HepG2 (cell line): Measurements from ENCODE around the gene ANKIB1. TPM values are rescaled to one million over a fixed set of nuclear protein-coding genes. Genes with fewer than 3 reads are reported as not detected.

Experiments used
- ATM ChIP-seq: fragments of 450-650 bp; IDR thresholded peaks from 2 replicates; pipeline ENCODE4 v1.7.1; 2017; ENCODE audit warnings: mild to moderate bottlenecking, borderline replicate concordance
- ATRX ChIP-seq: sonication (generic); formaldehyde crosslinking; IDR thresholded peaks from 2 replicates; pipeline ENCODE4 v1.4.0; 2020; ENCODE audit warnings: missing genetic modification reagents, borderline replicate concordance
- CHD4 ChIP-seq: fragments of 200-600 bp; sonication (generic); IDR thresholded peaks from 2 replicates; pipeline ENCODE4 v1.7.0; 2017; ENCODE audit warnings: mild to moderate bottlenecking, low read length, borderline replicate concordance
- DR1 ChIP-seq: sonication (generic); formaldehyde crosslinking; IDR thresholded peaks from 2 replicates; pipeline ENCODE4 v1.8.0; 2021; ENCODE audit warnings: mild to moderate bottlenecking, missing genetic modification reagents, inconsistent platforms
- DZIP1 ChIP-seq: sonication (generic); formaldehyde crosslinking; IDR thresholded peaks from 2 replicates; pipeline ENCODE4 v1.5.0; 2020; ENCODE audit warnings: mild to moderate bottlenecking, missing genetic modification reagents
- HDAC2 ChIP-seq: sonication (generic); formaldehyde crosslinking; IDR thresholded peaks from 2 replicates; pipeline ENCODE4 v1.4.0; 2020; ENCODE audit warnings: missing genetic modification reagents
- HOXD1 ChIP-seq: sonication (generic); formaldehyde crosslinking; IDR thresholded peaks from 2 replicates; pipeline ENCODE4 v1.5.0; 2020; ENCODE audit warnings: missing genetic modification reagents
- NR3C1 ChIP-seq: sonication (generic); formaldehyde crosslinking; IDR thresholded peaks from 2 replicates; pipeline ENCODE4 v1.4.0; 2020; ENCODE audit warnings: missing genetic modification reagents
- PCBP1 ChIP-seq: fragments of 200-400 bp; formaldehyde crosslinking; IDR thresholded peaks from 2 replicates; pipeline ENCODE4 v1.6.1; 2017; ENCODE audit warnings: mild to moderate bottlenecking, low read depth, low read length, borderline replicate concordance
- PHB2 ChIP-seq: fragments of 450-650 bp; IDR thresholded peaks from 2 replicates; pipeline ENCODE4 v1.6.1; 2018; ENCODE audit not compliant: partially characterized antibody
- POLR2AphosphoS2 ChIP-seq: IDR thresholded peaks from 2 replicates; pipeline ENCODE4 v1.6.1; 2011; ENCODE audit warnings: low read depth, low read length, improper control_type of control experiment
- SRF ChIP-seq: IDR thresholded peaks from 2 replicates; pipeline ENCODE4 v1.6.1; 2011; ENCODE audit warnings: mild to moderate bottlenecking, low read depth, low read length, moderate library complexity
- SYNCRIP ChIP-seq: fragments of 200-400 bp; formaldehyde crosslinking; IDR thresholded peaks from 2 replicates; pipeline ENCODE4 v1.6.1; 2018; ENCODE audit warnings: mild to moderate bottlenecking, low read depth, low read length; ENCODE audit not compliant: insufficient read depth
- YEATS2 ChIP-seq: sonication (generic); formaldehyde crosslinking; IDR thresholded peaks from 2 replicates; pipeline ENCODE4 v1.4.0; 2020; ENCODE audit warnings: missing genetic modification reagents, borderline replicate concordance
- ZBTB21 ChIP-seq: sonication (generic); formaldehyde crosslinking; IDR thresholded peaks from 2 replicates; pipeline ENCODE4 v1.4.0; 2020; ENCODE audit warnings: missing genetic modification reagents
- ZNF224 ChIP-seq: sonication (generic); formaldehyde crosslinking; IDR thresholded peaks from 2 replicates; pipeline ENCODE4 v1.5.0; 2020; ENCODE audit warnings: mild to moderate bottlenecking, missing genetic modification reagents
- ZNF577 ChIP-seq: sonication (generic); formaldehyde crosslinking; IDR thresholded peaks from 2 replicates; pipeline ENCODE4 v1.4.0; 2020; ENCODE audit warnings: mild to moderate bottlenecking, low read depth, missing genetic modification reagents, borderline replicate concordance
- ZNF761 ChIP-seq: sonication (generic); formaldehyde crosslinking; conservative IDR thresholded peaks from 2 replicates; pipeline ENCODE4 v1.4.0; 2020; ENCODE audit warnings: mild to moderate bottlenecking, missing genetic modification reagents
- ZNF775 ChIP-seq: sonication (generic); formaldehyde crosslinking; IDR thresholded peaks from 2 replicates; pipeline ENCODE4 v1.4.0; 2020; ENCODE audit warnings: missing genetic modification reagents, mild to moderate bottlenecking, moderate library complexity, borderline replicate concordance
- ZSCAN20 ChIP-seq: sonication (generic); formaldehyde crosslinking; IDR thresholded peaks from 2 replicates; pipeline ENCODE4 v1.4.0; 2020; ENCODE audit warnings: missing genetic modification reagents, mild to moderate bottlenecking, borderline replicate concordance
- polyA plus RNA-seq, 8 experiments: library from polyadenylated mRNA; depleted of rRNA in 3 of 8; stranded (reverse) in 7 of 8; unstranded in 1 of 8; fragments of >200 nt; fragmentation: Illumina TruSeq in 4 of 8; extraction: Trizol in 4 of 8; gene quantifications; 2 replicates each; pipeline versions ENCODE4 v1.2.1 to v1.2.3, GENCODE V29; 2011 to 2016; ENCODE audit warnings: low read depth in 4 of 8, missing spikeins in 1 of 8, mixed read lengths in 1 of 8; ENCODE audit not compliant: insufficient read depth in 1 of 8
- total RNA-seq, 5 experiments: library from RNA; depleted of rRNA; stranded (reverse); fragments of >200 nt; fragmentation: Illumina TruSeq; extraction: Trizol; gene quantifications; 2 replicates each; pipeline ENCODE4 v1.2.3, GENCODE V29; 2016; ENCODE audit warnings: low read depth in 1 of 5
- TF ChIP-seq, protein P1 (sequence below): sonication (generic); formaldehyde crosslinking; IDR thresholded peaks from 2 replicates; pipeline ENCODE4 v1.5.1; 2020; ENCODE audit warnings: missing genetic modification reagents, mild to moderate bottlenecking, borderline replicate concordance
- TF ChIP-seq, protein P2 (sequence below): fragments of 450-650 bp; IDR thresholded peaks from 2 replicates; pipeline ENCODE4 v1.6.1; 2016

The ANKIB1 gene
- total and polyA plus RNA-seq, 2 of the 13 experiments (the other 11 are each of a cell fraction or from before 2014, with no cell fraction given) = 28.7 to 29.6 TPM

DNA sequence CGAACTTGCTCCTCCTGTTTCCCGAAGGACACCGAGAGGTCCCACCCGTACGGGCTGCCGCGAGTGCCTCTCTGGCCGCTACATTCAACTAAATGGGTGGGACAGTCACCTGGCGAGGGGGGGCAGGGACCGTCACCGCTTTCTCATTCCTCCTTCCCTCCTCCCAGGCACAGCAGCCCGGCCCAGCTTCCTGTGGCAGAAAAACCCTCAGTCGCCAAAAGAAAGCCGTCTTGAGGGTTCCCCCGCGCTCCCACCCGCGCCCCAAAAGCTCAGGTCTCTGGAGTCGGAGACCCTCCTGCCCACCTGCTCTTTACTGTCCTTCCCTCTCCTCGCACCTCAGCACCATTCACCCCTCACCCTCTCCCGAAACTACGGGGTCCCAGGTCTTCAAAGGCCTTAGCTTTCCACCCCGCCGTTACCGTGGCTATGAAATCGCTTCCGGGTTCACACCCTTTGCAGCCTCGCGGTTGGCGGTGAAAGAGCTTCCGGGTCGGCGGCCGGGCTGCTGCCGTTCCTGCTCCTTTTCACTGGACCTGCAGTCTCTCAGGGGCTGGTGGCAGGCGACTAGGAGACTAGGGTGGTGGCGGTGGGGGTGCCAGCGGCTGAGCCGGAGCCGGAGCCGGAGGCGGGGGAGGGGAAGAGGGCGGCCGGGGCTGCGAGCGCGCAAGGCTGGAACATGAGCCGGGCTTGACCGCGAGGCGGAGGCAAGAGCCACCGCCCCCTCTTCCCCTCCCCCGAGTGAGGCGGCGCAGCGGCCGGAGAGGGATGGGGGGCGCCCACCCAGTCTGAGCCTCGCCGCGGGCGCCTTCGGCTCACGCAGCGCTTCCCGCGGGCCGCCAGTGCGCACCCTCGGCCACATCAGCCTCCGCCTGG is at the start of gene ANKIB1, which contains the start of gene KRIT1 (continued):
- TF ChIP-seq NR3C1 (no peak), YEATS2 (CRISPR knock-in tag) (peak; percentile 74; the same call in 1 of the 2 replicates), PCBP1 (peak; percentile 88; the same call in 1 of the 2 replicates), ZNF761 (CRISPR knock-in tag) (0 out of 2 replicates have a peak, but pooled peaks have one; percentile 39), SYNCRIP (no peak), ZSCAN20 (CRISPR knock-in tag) (0 out of 2 replicates have a peak, but pooled peaks have one; percentile 13), CHD4 (no peak), ZNF224 (CRISPR knock-in tag) (0 out of 2 replicates have a peak, but pooled peaks have one; percentile 32), ZNF577 (CRISPR knock-in tag) (no peak), ZBTB21 (CRISPR knock-in tag) (no peak; the same call in 1 of the 2 replicates), DZIP1 (no peak), ATM (no peak), SRF (no peak), ATRX (CRISPR knock-in tag) (no peak), DR1 (CRISPR knock-in tag) (peak; percentile 63; the same call in 1 of the 2 replicates), HOXD1 (peak; percentile 49), PHB2 (no peak), ZNF775 (CRISPR knock-in tag) (peak; percentile 72; the same call in 1 of the 2 replicates), HDAC2 (CRISPR knock-in tag) (peak; percentile 51), POLR2AphosphoS2 (no peak)
- TF ChIP-seq, protein P1, sequence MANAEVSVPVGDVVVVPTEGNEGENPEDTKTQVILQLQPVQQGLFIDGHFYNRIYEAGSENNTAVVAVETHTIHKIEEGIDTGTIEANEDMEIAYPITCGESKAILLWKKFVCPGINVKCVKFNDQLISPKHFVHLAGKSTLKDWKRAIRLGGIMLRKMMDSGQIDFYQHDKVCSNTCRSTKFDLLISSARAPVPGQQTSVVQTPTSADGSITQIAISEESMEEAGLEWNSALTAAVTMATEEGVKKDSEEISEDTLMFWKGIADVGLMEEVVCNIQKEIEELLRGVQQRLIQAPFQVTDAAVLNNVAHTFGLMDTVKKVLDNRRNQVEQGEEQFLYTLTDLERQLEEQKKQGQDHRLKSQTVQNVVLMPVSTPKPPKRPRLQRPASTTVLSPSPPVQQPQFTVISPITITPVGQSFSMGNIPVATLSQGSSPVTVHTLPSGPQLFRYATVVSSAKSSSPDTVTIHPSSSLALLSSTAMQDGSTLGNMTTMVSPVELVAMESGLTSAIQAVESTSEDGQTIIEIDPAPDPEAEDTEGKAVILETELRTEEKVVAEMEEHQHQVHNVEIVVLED = peak; percentile 71; the same call in 1 of the 2 replicates
- TF ChIP-seq, protein P2, sequence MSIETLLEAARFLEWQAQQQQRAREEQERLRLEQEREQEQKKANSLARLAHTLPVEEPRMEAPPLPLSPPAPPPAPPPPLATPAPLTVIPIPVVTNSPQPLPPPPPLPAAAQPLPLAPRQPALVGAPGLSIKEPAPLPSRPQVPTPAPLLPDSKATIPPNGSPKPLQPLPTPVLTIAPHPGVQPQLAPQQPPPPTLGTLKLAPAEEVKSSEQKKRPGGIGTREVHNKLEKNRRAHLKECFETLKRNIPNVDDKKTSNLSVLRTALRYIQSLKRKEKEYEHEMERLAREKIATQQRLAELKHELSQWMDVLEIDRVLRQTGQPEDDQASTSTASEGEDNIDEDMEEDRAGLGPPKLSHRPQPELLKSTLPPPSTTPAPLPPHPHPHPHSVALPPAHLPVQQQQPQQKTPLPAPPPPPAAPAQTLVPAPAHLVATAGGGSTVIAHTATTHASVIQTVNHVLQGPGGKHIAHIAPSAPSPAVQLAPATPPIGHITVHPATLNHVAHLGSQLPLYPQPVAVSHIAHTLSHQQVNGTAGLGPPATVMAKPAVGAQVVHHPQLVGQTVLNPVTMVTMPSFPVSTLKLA = peak; percentile 10; the same call in 1 of the 2 replicates
